ENCODE measurements around the gene RNF125.
"Not testable (repeated sequence)": the region's sequence is repeated elsewhere in the genome, so short reads cannot be mapped to it uniquely, and the experiment has no call there.

Gene RNF125
- 133 to 208 reads per million in 2 donors for total RNA-seq

DNA sequence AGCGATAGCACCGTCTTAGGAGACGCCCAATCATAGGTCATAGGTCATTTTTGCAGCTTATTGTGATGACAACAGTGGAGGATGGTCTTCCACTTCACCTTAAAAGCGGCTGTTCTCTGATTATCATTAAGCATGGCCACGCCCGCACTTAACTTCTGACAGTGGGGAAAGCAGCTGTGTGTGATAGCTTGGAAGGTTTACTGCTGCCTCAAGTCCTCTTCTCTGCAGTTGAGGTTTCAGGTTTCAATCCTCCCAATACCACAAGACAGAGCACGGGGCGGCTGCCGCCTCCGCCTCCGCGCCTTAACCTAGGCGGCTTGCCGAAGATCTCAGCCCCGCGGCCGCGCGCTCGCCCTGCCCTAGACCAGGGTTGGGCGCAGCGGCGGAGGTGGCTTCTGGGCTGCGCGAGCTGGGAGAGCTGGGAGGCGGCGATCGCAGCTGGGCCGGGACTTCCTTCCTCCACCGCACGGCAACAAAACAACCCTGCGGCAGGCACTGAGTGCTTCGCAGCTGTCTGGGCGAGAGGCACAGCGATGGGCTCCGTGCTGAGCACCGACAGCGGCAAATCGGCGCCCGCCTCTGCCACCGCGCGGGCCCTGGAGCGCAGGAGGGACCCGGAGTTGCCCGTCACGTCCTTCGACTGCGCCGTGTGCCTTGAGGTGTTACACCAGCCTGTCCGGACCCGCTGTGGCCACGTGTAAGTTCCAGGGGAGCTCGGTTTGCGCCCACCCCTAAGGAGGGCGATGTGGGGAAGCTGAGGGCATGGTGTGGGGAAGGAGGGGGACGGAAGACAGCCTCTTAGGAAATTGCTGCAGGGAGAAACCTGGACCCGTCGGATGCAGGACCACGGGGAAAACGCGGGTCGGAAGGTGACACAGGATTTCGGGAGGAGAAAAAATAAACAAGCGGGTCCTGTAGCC lies at the start of gene RNF125:
Gene RNF125 (plus strand): TSS at position 495 of the 920 bp plus-strand sequence. CDS start 39 bp downstream, at position 534.
- peak; percentile 69 to 98 (median 80) for DNase-seq

DNA sequence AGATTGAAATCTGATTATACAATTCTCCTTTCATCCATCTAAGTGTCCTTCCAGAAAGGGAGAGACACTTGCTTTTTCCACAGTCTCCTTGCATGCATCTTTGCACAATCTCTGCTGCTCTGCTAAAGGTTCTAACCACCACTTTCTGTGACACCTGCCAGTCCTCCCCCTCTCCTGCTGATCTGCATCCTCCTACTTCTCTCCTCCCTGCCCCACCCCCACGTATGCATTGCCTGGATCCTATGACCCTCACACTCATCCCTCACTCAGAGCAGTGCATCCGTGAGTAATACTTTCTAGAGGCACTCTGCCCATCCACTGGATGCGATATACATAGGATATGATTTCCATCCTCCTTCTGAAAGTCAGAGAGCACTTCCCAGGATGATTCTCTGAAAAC lies 48.0 kb upstream of the RNF125 start:
- DNase-seq: no peak

DNA sequence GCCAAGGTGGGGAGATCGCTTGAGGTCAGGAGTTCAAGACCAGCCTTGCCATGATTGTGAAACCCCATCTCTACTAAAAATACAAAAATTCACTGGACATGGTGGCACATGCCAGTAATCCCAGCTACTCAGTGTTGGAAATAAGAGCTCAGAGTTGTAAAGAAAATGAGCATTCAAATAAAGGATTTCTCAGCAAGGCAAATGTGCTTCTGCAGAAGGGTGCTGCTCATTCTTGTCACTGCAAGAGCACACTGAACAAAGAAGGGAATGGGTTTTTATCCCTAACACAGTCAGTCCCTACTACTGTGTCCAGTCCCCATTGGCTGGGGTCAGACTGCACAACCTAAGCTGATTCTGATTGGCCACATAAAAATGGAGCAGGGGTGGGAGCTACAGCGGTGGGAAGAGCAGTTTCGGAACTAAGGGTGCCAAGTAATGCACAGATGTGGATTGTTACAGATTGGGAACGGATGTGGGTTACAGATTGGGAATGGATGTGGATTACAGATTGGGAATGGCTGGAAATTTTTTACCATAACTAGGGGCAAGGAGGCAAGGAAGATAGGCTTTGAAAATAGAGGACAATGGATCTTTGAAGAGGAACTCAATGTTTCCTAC lies 44.6 kb upstream of the RNF125 start:
- DNase-seq: peak in 1 of 5 experiments; percentile 26

DNA sequence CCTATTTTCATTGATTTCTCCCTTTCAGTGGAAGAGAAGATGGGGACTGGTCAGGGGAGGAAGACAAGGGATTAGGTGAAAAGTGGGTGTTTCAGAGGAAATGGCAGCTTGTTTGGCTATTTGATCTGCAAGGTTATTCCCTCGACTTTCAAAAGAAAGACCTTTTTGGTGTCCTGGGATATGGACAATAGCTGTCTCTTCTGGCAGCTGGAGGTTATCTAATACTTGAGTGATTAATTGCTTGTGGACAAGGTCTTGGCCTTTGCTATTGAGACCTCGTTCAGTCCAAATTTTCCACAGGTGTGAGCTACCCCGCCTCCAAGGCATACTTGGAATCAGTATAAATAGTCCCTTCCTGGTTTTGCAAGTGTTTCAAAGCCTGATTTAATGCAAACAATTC lies 42.4 kb upstream of the RNF125 start:
- DNase-seq: no peak

DNA sequence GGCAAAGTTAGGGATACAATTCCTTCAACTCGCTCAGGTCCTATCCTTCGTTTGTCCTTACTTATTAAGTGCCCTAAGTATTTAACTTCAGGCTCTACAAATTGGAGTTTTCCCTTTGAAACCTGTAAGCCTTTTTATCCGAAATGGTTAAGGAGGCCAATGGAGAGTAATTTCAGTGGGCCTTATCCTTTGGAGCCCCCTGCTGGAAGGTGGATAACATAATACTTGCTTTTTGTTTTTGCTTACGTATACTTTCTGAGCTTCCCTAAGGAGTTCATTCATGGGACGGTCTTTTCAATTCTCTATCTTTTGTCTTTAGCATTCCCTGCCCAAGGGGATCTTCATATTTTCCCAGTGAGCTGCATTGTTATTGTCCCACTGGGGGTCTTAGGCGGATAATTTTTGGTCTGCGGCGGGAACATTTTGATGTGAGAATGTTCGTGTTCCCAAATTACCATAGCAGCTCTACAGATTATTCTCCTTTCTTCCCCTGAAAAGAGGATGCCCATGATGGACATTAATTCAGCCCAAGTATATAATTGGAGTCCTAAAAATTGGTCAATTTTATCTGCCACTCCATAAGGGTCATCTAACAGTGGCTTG lies 41.3 kb upstream of the RNF125 start:
- DNase-seq: peak in 3 of 5 experiments; percentile 7 to 45 (median 10)

DNA sequence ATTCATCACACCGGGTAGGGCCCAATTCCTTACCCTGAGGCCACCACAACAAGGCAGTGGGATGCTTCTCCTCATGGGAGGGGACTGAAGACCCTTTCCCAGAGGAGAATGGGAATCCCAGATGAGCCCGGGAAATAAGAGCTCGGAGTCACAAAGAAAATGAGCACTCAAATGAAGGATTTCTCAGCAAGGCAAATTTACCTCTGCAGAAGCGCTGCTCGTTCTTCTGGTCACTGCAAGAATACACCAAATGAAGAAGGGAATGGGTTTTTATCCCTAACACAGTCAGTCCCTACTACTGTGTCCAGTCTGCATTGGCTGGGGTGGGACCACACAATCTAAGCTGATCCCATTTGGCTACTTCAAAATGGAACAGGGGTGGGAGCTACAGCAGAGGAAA lies 40.0 kb upstream of the RNF125 start:
- DNase-seq: no peak

DNA sequence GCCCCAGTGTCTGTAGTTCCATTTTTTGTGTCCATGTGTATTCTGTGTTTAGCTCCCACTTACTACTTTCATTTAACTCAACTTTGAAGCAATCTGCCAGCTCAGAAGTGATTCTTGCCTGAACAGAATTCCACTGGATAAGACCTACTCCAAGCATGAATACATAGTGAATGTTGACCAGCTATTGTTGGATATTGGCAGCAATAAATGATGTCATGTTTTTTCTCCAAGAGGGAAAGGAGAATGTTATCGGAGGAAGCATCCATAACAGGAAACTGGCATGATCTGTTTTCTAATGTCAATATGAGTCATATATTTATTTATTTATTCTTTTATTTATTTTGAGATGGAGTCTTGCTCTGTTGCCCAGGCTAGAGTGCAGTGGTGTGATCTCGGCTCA lies 38.9 kb upstream of the RNF125 start:
- DNase-seq: no peak

DNA sequence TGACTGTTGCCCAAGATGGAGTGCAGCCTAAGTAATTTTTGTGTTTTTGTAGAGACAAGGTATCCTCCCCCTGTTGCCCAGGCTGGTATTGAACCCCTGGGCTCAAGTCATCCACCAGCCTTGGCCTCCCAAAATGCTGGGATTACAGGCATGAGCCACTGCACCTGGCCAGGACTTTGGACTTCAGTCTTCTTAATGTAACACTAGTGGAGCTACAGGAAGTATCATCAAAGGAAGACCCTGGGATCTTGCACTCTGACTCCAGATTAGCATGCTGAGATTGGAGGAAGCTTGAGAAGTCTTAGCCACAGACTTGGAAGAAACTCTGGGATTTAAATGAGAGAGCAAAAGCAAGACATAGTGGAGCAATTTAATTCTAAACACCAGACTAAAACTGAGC lies 37.8 kb upstream of the RNF125 start:
- no peak for DNase-seq

DNA sequence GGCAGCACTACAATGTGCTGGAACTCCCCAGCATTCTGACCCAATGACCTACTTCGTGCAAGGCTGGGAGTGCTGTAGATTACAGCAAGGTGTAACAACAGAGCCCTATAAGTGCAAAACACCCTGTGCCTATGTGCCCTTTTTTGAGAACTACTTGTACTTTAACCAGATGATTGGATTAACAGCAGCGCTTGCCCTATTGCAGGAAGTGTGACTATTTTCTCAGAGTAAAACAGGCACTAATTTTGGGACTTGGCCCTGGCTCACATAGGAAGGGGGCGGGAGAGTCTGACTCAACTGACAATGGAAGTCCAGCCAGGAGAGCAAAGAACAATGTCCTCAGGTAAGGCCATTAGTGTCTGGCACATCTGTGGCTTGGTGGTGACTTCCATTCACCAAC lies 35.6 kb upstream of the RNF125 start:
- DNase-seq: no peak

DNA sequence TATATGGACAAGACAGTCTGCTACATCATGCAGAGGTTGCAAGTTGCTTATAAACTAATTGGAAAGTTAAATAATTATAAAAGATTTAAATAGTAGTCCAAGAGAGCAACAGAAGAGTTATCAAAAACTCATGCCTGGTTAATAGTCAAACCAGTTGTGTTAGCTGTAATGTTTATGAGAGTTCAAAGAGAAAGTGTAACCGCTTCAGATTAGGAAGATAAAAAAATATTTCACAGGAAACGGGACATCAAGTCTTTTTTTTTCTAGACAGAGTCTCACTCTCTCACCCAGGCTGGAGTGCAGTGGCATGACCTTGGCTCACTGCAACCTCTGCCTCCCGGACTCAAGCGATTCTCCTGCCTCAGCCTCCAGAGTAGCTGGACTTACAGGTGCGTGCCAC lies 34.6 kb upstream of the RNF125 start:
- peak in 2 of 5 experiments; percentile 10 to 82 for DNase-seq

DNA sequence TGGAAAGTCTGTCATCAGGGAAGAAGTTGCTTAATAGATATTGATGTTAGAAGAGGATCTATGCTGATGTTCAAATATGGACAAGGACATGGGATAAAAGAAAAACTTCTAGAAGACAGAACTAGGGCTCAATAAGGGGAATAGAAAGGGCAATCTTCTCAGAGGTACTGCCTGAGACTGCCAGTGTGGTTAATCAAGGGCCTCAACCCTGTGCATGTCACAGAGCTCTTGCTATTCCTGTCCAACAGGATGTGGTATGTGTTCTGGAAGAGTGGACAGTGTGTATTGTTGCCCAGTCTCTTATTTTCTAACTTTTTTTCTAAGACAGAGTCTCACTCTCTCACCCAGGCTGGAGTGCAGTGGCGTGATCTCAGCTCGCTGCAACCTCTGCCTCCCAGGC lies 27.8 kb upstream of the RNF125 start:
- peak in 1 of 5 experiments; percentile 12 for DNase-seq

DNA sequence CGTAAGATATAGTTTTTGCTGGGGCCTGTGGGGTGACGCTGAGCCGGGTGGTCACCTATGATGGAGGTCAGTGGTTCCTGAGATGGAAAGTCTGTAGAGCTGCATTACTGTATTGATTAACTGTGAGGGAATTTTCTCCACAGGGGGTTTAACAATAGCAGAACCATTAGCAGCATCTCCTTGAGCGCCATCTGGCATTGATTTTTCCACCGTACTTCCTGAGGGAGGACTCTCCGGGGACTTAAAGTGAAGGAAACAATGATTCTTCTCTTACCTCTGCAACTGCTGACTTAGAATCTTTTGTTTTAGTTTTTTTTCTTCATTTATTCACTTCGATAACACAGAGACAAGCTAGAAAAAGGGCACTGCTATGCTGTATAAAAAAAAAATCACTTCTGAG lies 22.6 kb upstream of the RNF125 start:
- no peak for DNase-seq

DNA sequence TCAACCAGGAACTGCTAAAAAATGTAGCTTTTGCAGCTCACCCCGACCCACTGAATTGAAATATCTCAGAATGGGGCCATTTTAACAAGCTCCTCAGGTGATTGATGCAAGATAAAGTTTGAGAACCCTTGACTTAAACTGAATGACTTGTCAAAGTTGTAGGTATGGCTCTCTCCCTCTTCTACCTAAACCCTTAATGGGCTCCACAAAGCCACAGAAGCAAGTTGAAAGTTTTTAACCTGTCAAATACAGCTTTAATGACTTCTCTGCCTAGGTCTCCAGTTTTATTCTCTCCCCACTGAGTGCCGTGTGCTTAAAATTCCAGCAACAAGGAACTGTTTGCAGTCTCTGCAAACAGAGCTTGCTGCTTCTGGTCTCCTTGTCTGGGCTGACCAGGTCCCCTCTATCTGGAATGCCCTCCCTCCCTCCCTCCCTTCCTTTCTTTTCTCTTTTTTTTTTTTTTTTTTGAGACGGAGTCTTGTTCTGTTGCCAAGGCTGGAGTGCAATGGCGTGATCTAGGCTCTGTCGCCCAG lies 19.7 kb upstream of the RNF125 start:
- no peak for DNase-seq

DNA sequence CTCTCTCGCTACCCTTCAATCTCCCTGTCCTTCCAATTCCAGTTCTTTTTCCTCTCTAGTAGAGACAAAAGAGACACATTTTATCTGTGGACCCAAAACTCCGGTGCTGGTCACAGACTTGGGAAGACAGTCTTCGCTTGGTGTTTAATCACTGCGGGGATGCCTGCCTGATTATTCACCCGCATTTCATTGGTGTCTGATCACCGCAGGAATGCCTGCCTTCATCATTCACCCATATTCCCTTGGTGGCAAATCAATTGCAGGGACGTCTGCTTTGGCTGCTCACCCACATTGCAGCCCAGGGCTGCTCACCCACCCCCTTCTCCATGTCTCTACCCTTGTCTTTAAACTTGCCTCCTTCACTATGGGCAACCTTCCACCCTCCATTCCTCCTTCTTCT lies 17.5 kb upstream of the RNF125 start:
- not testable (repeated sequence) for DNase-seq

DNA sequence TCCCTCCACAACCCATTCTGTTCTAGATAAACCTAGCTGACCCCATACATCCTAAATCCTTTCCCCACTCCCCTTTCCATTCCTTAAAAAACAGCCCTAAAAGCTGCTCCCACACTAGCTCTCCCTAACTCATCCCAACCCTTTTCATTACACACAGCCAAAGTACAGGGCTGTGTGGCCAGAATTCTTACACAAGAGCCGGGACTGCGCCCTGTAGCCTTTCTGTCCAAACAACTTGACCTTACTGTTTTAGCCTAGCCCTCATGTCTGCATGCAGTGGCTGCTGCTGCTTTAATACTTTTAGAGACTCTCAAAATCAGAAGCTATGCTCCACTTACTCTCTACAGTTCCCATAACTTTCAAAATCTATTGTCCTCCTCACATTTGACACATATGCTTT lies 14.8 kb upstream of the RNF125 start:
- DNase-seq: not testable (repeated sequence)

DNA sequence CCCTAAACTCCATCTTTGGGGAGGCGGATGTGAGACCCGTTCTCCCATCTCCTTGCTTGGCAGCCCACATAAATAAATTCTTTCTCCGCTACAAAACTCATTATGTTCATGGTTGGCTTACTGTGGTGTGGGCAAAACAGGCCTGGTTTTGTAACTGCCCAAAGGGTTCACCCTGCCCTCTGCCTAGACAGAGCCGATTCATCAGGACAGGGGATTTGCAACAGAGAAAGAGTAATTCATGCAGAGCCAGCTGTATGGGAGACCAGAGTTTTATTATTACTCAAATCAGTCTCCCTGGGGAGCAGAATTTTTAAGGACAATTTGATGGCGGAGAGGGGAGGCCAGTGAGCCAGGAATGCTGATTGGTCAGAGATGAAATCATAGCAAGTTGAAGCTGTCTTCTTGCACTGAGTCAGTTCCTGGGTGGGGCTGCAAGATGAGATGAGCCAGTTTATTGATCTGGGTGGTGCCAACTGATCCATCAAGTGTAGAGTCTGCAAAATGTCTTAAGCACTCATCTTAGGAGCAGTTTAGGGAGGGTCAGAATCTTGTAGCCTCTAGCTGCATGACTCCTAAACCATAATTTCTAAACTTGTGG lies 8.4 kb upstream of the RNF125 start:
- peak in 1 of 5 experiments; percentile 43 for DNase-seq

DNA sequence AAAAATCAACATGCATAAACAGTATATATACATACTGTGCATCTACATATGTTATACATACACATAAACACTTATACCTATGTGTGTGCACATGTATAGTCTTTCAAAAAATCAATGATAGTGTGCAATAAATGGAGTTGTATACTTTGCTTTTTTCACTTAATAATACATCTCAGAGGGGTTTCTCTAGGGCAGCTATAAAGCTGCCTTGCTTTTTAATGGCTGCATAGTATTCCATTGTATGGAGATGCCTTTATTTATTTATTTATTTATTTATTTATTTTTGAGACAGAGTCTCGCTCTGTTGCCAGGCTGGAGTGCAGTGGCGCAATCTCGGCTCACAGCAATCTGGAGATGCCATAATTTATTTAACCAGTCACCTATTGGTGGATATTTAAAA lies 7.4 kb upstream of the RNF125 start:
- DNase-seq: no peak

DNA sequence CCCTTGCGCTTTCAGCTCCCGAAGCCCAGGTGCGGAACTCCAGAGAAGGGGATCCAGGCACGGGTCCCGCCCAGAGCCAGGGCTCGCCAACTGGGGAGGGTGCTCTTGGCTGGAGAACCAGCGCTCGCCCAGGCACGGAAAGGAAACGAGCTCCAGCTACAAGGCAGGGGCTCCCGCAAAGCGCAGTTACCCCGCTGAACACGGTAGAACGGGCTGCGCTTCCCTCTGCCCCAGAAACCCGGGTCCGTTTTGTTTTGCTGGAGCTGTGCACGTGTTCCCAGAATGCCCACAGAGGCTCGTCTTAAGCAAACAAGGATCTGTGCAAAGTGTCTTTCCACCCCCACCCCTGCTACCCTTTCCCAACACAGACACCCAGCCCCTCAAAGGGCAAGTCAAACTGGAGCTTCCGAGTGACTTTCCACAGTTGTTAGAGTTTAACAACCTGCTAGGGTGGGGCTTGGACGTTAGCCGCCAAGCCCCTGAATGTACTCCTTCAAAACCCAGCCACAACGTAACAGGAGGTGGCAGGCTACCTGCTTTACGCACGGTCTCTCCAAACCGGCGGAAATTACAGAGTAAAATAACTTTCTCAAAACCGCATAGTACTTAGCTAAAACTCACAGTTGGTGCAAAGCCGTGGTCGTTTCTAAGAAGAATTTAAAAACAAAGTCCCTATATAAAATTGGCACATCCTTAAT lies 775 bp downstream of the RNF125 start:
- peak; percentile 11 to 91 (median 45) for DNase-seq

DNA sequence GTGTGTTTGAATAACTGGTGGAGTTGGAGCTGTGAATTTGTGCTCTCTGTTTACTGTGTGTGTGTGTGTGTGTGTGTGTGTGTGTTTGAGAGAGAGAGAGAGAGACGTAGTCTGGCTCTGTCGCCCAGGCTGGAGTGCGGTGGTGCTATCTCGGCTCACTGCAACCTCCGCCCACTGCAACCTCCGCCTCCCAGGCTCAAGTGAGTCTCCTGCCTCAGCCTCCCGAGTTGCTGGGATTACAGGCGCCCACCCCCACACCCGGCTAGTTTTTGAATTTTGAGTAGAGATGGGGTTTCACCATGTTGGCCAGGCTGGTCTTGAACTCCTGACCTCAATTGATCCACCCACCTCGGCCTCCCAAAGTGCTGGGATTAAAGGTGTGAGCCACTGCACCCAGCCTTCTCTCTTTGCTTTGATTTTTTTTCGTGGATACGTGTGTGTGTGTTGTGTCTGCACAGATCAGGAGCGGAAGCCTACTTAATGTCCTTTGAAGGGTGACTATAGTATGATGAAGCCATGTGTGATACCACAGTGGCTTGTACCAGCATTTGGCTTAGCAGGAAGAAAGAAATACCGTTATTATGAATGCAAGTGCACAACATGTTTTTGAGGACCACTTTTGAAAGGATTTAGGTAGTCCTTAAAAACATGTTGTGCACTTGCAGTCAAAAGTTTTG lies 1.5 kb downstream of the RNF125 start:
- DNase-seq: peak in 4 of 5 experiments; percentile 10 to 86 (median 26)

DNA sequence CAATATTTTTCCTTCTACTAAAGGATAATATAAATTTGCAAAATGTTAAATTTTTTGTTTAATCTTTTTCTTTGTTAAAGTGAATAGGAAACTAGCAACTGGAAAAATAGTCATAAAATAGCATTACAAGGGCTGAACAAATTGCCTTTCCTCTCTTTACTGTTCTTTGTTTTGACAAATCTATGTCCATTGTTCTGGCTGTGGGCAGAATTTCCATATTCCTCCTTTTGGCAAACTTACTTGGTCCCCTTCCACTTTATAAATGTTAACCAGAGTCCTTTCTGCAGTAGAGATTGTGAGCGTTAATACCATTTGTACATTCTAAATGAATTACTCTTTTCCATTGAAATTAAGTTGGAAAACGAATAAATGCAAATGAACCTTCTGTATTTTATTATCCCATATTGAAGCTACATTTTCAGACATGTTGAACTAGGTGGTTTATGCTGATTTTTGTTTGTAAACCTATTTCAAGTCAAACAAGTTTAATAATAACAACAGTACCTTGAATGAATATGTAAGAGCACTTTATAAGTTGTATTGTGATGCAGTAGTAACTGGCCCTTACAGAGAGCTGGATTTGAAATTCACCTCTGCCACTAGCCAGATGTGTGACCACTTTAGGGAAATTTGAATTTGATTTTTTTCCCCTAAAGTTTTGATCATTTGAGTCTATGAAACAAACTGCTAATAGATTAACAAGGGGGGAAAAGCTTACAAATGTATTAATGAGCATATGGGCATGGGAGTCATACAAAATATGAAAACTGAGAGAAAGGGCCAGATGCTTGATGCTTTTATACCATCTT lies 3.3 kb downstream of the RNF125 start:
- no peak for DNase-seq

DNA sequence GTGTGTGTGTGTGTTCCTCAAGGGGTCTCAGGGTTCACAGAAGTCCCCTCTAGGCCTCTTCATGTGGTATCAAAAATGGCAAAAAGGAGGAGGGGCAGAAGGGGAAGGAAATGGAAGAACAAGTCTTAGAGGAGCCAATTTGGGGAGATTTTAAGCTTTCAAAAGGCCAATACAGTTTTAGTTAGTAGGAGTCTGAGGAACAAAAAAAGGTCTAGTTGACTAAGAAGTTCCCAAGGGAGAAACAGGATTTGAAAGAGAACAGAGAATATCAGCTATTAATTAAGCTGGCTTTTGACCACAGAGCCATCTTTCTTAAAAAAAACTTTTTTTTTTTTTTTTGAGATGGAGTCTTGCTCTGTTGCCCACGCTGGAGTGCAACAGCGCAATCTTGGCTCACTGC lies 7.1 kb downstream of the RNF125 start:
- DNase-seq: no peak
